Gastrocnemius medialis (tissue), 4 donors: ENCODE results near the gene PTPN7. TPM values are rescaled to one million over a fixed set of nuclear protein-coding genes. Genes with fewer than 3 reads are reported as not detected.
A peak's percentile ranks its signal among the peaks of the same experiment; 100 is the strongest.

Experiments used
- ATAC-seq, 2 donors: fragments of 150-250 bp; one replicate each; pipeline ENCODE4 v1.9.1; 2016
- DNase-seq, 2 donors: peaks; one replicate each; pipeline ENCODE4 v3.0.0-alpha.2; 2019
- H3K27ac ChIP-seq, 4 donors: fragments of 200-600 bp; sonication (generic); 1 replicate in 1 of 4; 2 replicates in 3 of 4; pipeline ENCODE4 v1.5.1; 2016 to 2018; ENCODE audit warnings: mild to moderate bottlenecking in 2 of 4, moderate library complexity in 1 of 4
- H3K27me3 ChIP-seq, 3 donors: fragments of 200-600 bp; sonication (generic) in 2 of 3; 1 replicate in 1 of 3; 2 replicates in 2 of 3; pipeline versions ENCODE4 v1.5.1 to v1.6.0; 2016 to 2019; ENCODE audit warnings: mild to moderate bottlenecking in 1 of 3, moderate library complexity in 1 of 3
- H3K36me3 ChIP-seq, 2 donors: fragments of 200-600 bp; sonication (generic) in 1 of 2; one replicate each; pipeline ENCODE4 v1.5.1; 2017 to 2018
- H3K4me1 ChIP-seq, 2 donors: fragments of 200-600 bp; sonication (generic) in 1 of 2; one replicate each; pipeline ENCODE4 v1.5.1; 2016 to 2017; ENCODE audit warnings: mild to moderate bottlenecking in 2 of 2
- H3K4me3 ChIP-seq, 4 donors: fragments of 200-600 bp; sonication (generic) in 3 of 4; 1 replicate in 1 of 4; 2 replicates in 3 of 4; pipeline ENCODE4 v1.5.1; 2016 to 2019; ENCODE audit warnings: mild to moderate bottlenecking in 2 of 4
- H3K9me3 ChIP-seq, 3 donors: fragments of 200-600 bp; sonication (generic) in 2 of 3; 1 replicate in 1 of 3; 2 replicates in 2 of 3; pipeline ENCODE4 v1.5.1; 2016 to 2019
- POLR2A ChIP-seq, 2 donors: fragments of 450-650 bp; IDR thresholded peaks; one replicate each; pipeline ENCODE4 v1.6.1; 2017; ENCODE audit warnings: antibody characterized with exemption in 2 of 2, mild to moderate bottlenecking in 2 of 2, moderate library complexity in 2 of 2
- in situ Hi-C, 4 donors: fragments of 200-750 bp; cut with MboI; loops; one replicate each; pipeline versions ENCODE4 v1.15.0 to v1.8.0; 2017; ENCODE audit warnings: low sequenced_read_pairs in 4 of 4
- intact Hi-C: fragments of 100-400 bp; cut with DNase I; formaldehyde crosslinking; loops from one replicate; pipeline ENCODE4 v1.15.1; 2023; ENCODE audit warnings: low total_unique reads
- total RNA-seq, 4 donors: library from RNA; depleted of rRNA; stranded (reverse); fragments of >200 nt; gene quantifications; one replicate each; pipeline versions ENCODE4 v1.1.0 to v1.2.3, GENCODE V29; 2016
- TF ChIP-seq, protein P1 (sequence below), 5 experiments: fragments of 450-650 bp in 3 of 5; fragments of 200-600 bp in 2 of 5; sonication (generic) in 2 of 5; IDR thresholded peaks in 4 of 5; conservative IDR thresholded peaks in 1 of 5; 1 replicate in 4 of 5; 2 replicates in 1 of 5; pipeline ENCODE4 v1.5.1; 2016 to 2019; ENCODE audit warnings: antibody characterized with exemption in 5 of 5, mild to moderate bottlenecking in 3 of 5, moderate library complexity in 3 of 5

The PTPN7 gene
- total RNA-seq = under 1 TPM; 0.19 to 0.76 (median 0.49) TPM

DNA sequence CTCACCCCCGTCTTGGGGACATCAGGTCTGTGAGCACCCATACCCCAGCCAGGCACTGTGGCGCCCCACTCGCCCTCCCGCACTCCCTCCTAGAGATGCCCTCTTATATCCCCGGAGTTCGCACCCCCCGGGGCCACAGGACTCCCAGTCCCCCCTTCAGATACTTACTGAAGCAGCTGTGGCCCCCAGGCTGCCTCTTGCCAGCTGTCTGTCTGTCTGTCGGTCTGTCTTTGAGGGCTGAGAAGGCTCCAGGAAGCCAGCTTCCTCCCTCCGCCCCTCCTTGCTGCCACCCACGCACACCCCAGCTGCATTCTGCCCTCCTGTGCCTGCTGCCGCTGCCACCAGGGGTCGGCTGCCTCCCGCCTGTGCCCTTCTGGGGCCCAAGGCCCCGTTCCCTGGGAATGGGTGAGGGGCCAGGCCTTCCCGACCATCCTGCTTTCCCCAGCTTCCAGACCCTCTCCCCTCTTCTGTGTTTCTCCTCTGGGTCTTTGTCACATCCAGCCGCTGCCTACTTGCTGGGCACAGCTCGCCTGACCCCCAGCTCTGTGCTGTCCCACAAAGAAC is at the start of gene PTPN7:
TSS of gene PTPN7 (minus strand) at position 226 of the 564 bp plus-strand sequence. CDS start 1,200 bp downstream, outside the sequence.
- no peaks in the 10 kb centered on the region for H3K27me3 ChIP-seq
- H3K4me3 ChIP-seq = no peak within 1 kb of the TSS
- ATAC-seq (no peak), DNase-seq (no peak)
- H3K9me3 ChIP-seq = no peaks in the 10 kb centered on the region
- no peaks in the 10 kb centered on the region for H3K36me3 ChIP-seq
- no peaks in the 10 kb centered on the region for H3K4me1 ChIP-seq
- in situ Hi-C loops = no loop called here
- H3K27ac ChIP-seq = peak within 1 kb of the TSS in 1 of 4 donors; percentile 36
- intact Hi-C loops = no loop called here
- TF ChIP-seq POLR2A (IDR thresholded peaks at IDR 0.05) = no peak
- TF ChIP-seq, protein P1, sequence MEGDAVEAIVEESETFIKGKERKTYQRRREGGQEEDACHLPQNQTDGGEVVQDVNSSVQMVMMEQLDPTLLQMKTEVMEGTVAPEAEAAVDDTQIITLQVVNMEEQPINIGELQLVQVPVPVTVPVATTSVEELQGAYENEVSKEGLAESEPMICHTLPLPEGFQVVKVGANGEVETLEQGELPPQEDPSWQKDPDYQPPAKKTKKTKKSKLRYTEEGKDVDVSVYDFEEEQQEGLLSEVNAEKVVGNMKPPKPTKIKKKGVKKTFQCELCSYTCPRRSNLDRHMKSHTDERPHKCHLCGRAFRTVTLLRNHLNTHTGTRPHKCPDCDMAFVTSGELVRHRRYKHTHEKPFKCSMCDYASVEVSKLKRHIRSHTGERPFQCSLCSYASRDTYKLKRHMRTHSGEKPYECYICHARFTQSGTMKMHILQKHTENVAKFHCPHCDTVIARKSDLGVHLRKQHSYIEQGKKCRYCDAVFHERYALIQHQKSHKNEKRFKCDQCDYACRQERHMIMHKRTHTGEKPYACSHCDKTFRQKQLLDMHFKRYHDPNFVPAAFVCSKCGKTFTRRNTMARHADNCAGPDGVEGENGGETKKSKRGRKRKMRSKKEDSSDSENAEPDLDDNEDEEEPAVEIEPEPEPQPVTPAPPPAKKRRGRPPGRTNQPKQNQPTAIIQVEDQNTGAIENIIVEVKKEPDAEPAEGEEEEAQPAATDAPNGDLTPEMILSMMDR (IDR thresholded peaks at IDR 0.05 in 4 of 5, conservative IDR thresholded peaks at IDR 0.05 in 1 of 5) = no peak

DNA sequence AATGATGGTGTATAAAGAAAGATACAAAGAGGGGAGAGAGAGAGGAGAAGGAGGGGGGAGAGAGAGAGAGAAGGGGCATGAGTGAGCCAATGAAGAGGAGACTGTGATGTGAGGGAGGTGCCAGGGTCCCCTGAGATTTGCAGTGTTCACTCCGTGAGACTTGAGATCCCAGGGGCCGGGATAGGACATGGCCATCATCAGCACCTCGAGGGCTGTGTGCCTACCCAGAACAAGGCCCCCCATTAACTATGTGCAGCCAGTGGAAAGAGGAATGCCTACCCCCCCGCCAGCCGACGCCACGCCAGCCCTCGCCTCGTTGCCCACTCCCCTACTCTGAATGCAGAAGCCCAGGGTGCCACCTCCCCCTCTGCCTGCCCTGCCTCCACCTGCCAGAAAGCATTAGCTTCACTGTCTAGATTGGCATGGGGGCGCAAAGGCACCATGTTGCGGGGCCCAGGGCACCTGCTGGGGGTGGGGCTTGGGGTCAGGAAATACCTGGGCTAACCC is 48.0 kb upstream of the PTPN7 start:
- H3K4me3 ChIP-seq = no peak overlapping the region
- intact Hi-C loops = no loop called here
- in situ Hi-C loops = no loop called here
- H3K9me3 ChIP-seq = no peaks in the 10 kb centered on the region
- H3K27me3 ChIP-seq = peaks cover 4 to 13% (median 7%) of the 10 kb centered on the region in 3 donors
- ATAC-seq = no peak
- no peak overlapping the region for H3K27ac ChIP-seq
- DNase-seq = no peak
- no peaks in the 10 kb centered on the region for H3K4me1 ChIP-seq
- no peaks in the 10 kb centered on the region for H3K36me3 ChIP-seq
- TF ChIP-seq, protein P1 (IDR thresholded peaks at IDR 0.05 in 4 of 5, conservative IDR thresholded peaks at IDR 0.05 in 1 of 5) = no peak
- no peak for TF ChIP-seq POLR2A (IDR thresholded peaks at IDR 0.05)

DNA sequence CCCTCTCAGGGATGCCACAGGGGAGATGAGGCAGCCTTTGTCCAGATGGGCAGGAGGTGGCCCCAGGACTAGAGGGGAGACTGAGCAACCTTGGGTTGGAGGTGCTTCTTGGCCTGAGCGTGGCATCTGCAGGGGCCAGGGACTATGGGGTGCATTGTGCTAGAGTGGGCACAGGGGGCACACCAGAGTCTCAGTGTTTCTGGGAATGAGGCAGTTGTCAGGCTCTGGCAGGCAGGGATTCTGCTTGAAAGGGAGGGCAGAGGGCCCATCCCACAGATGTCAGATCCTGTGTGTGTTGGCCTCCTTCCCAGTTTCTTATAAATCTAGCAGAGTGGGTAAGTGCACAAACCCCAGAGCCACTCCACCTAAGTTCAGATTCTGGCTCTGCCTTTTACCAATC is 46.9 kb upstream of the PTPN7 start:
- intact Hi-C loops = no loop called here

GRCh38 chr1:202205523-202206190 is 45.3 kb upstream of the PTPN7 start:
- in situ Hi-C loops (no loop called here), intact Hi-C loops (no loop called here)
- ATAC-seq = no peak

More for the DNA sequence above, 46.9 kb upstream of the PTPN7 start:
- no peak overlapping the region for H3K27ac ChIP-seq
- no peak overlapping the region for H3K4me3 ChIP-seq
- ATAC-seq = no peak
- H3K4me1 ChIP-seq = peaks cover 7 to 9% of the 10 kb centered on the region in 2 donors
- H3K36me3 ChIP-seq = no peaks in the 10 kb centered on the region
- H3K9me3 ChIP-seq = no peaks in the 10 kb centered on the region
- no peak for DNase-seq
- TF ChIP-seq, protein P1 (IDR thresholded peaks at IDR 0.05 in 4 of 5, conservative IDR thresholded peaks at IDR 0.05 in 1 of 5) = no peak
- TF ChIP-seq POLR2A (IDR thresholded peaks at IDR 0.05) = no peak
- peaks cover 0 to 5% (median 0%) of the 10 kb centered on the region in 3 donors for H3K27me3 ChIP-seq
- in situ Hi-C loops = no loop called here

More at GRCh38 chr1:202205523-202206190, 45.3 kb upstream of the PTPN7 start:
- Histone ChIP-seq H3K36me3 (no peaks in the 10 kb centered on the region), H3K4me3 (no peak overlapping the region), H3K9me3 (no peaks in the 10 kb centered on the region), H3K4me1 (peaks cover 13 to 14% of the 10 kb centered on the region in 2 donors), H3K27ac (no peak overlapping the region), H3K27me3 (no peaks in the 10 kb centered on the region)
- DNase-seq = no peak
- TF ChIP-seq POLR2A (IDR thresholded peaks at IDR 0.05) = no peak
- TF ChIP-seq, protein P1 (IDR thresholded peaks at IDR 0.05 in 4 of 5, conservative IDR thresholded peaks at IDR 0.05 in 1 of 5) = no peak
